Mononuclear cell (primary cell): ENCODE data around the gene ZRANB3. TPM values are rescaled to one million over a fixed set of nuclear protein-coding genes. Genes with fewer than 3 reads are reported as not detected.
"Not testable (repeated sequence)": the region's sequence is repeated elsewhere in the genome, so short reads cannot be mapped to it uniquely, and the experiment has no call there.

Experiments
- H3K27me3 ChIP-seq: 2 replicates; pipeline ENCODE4 v1.6.0; 2011; ENCODE audit warnings: low read length, control low read depth; ENCODE audit not compliant: insufficient read depth
- H3K4me1 ChIP-seq: 2 replicates; pipeline ENCODE4 v1.5.1; 2011; ENCODE audit warnings: mild to moderate bottlenecking, low read length, control low read depth; ENCODE audit not compliant: insufficient read depth
- H3K4me3 ChIP-seq: 2 replicates; pipeline ENCODE4 v1.5.1; 2011; ENCODE audit warnings: mild to moderate bottlenecking, low read length, moderate library complexity
- H3K9me3 ChIP-seq: 2 replicates; pipeline ENCODE4 v1.5.1; 2011; ENCODE audit warnings: low read depth, mild to moderate bottlenecking, control low read depth, low read length
- total RNA-seq: library from RNA; depleted of rRNA; stranded (reverse); fragments of >200 nt; gene quantifications from one replicate; pipeline ENCODE4 v1.2.3, GENCODE V29; 2012

Gene ZRANB3
- total RNA-seq, 1 donor, result 3.5 TPM

DNA sequence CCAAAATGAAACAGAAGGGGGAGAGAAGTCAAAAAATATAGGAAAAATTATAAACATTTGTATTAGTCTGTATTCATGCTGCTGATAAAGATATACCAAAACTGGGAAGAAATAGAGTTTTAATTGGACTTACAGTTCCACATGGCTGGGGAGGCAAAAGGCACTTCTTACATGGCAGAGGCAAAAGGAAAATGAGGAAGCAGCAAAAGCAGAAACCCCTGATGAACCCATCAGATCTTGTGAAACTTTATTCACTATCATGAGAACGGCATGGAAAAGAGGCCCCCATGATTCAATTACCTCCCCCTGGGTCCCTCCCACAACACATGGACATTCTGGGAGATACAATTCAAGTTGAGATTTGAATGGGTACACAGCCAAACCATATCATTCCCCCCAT lies 79.1 kb downstream of the ZRANB3 start:
- H3K9me3 ChIP-seq, result no peaks in the 10 kb centered on the region
- H3K4me1 ChIP-seq, result no peaks in the 10 kb centered on the region
- H3K27me3 ChIP-seq, result no peaks in the 10 kb centered on the region
- H3K4me3 ChIP-seq, result no peak overlapping the region

GRCh38 chr2:135443013-135443412 lies 88.0 kb downstream of the ZRANB3 start:
- not testable (repeated sequence) for H3K9me3 ChIP-seq, H3K27me3 ChIP-seq, H3K4me3 ChIP-seq, H3K4me1 ChIP-seq

DNA sequence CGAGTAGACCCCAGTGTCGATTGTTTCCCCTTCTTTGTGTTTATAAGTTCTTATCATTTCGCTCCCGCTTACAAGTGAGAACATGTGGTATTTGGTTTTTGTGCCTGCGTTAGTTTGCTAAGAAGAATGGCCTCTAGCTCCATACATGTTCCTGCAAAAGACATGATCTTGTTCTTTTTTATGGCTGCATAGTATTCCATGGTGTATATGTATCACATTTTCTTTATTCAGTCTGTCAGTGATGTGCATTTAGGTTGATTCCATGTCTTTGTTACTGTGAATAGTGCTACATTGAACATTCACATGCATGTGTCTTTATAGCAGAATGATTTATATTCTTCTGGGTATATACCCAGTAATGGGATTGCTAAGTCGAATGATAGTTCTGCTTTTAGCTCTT lies 95.9 kb downstream of the ZRANB3 start:
- H3K27me3 ChIP-seq, H3K4me1 ChIP-seq, H3K4me3 ChIP-seq, H3K9me3 ChIP-seq: not testable (repeated sequence)

GRCh38 chr2:135424849-135425248 lies 106.2 kb downstream of the ZRANB3 start:
- Histone ChIP-seq H3K4me3 (no peak overlapping the region), H3K27me3 (no peaks in the 10 kb centered on the region)

DNA sequence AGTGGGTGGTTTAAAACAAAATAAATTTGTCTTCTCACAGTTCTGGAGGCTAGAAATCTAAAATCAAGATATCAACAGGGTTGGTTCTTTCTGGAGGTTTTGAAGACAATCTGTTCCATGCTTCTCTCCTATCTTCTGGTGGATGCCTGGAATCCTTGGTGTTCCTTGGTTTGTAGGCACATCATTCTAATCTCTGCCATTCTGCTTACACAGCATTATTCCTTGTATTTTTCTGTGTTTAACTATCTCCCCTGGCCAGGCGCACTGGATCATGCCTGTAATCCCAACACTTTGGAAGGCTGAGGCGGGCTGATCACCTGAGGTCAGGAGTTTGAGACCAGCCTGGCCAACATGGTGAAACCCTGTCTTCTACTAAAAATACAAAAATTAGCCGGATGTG lies 108.1 kb downstream of the ZRANB3 start:
- no peak overlapping the region for H3K4me3 ChIP-seq
- peaks cover 8% of the 10 kb centered on the region for H3K9me3 ChIP-seq
- H3K27me3 ChIP-seq, result no peaks in the 10 kb centered on the region

More at GRCh38 chr2:135424849-135425248, 106.2 kb downstream of the ZRANB3 start:
- Histone ChIP-seq H3K4me1 (no peaks in the 10 kb centered on the region), H3K9me3 (peaks cover 8% of the 10 kb centered on the region)

GRCh38 chr2:135411646-135412045 lies 119.4 kb downstream of the ZRANB3 start:
- H3K4me1 ChIP-seq, result no peaks in the 10 kb centered on the region
- H3K27me3 ChIP-seq, result no peaks in the 10 kb centered on the region
- H3K9me3 ChIP-seq, result no peaks in the 10 kb centered on the region
- no peak overlapping the region for H3K4me3 ChIP-seq

More for the DNA sequence above, 108.1 kb downstream of the ZRANB3 start:
- no peaks in the 10 kb centered on the region for H3K4me1 ChIP-seq

GRCh38 chr2:135409436-135409835 lies 121.6 kb downstream of the ZRANB3 start:
- Histone ChIP-seq H3K9me3 (no peaks in the 10 kb centered on the region), H3K27me3 (no peaks in the 10 kb centered on the region), H3K4me3 (no peak overlapping the region), H3K4me1 (no peaks in the 10 kb centered on the region)

GRCh38 chr2:135396259-135396658 lies 134.8 kb downstream of the ZRANB3 start:
- not testable (repeated sequence) for H3K4me3 ChIP-seq, H3K27me3 ChIP-seq, H3K4me1 ChIP-seq, H3K9me3 ChIP-seq

- no peaks in the 10 kb centered on the region for H3K9me3 ChIP-seq
These were observed 144.0 kb downstream of the ZRANB3 start for GRCh38 chr2:135386993-135387392.

DNA sequence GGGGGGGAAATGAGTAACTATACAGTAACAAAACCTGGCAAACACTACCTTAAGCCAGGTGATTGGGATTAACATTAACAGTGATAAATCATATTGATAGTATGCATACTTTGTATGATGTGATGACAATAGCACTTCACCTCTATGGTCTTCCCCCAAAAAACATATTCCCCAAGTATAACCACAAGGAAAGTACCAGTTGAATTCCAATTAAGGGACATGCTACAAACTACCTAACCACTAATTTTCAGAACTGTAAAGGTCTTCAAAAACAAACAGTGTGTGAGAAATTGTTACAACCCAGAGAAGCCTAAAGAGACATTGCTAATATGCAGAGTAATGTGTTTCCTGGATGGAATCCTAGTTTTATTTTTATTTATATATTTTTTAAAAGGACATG lies 152.4 kb downstream of the ZRANB3 start:
- H3K4me3 ChIP-seq, result no peak overlapping the region
- H3K4me1 ChIP-seq, result no peaks in the 10 kb centered on the region
- H3K27me3 ChIP-seq, result no peaks in the 10 kb centered on the region
- H3K9me3 ChIP-seq, result no peaks in the 10 kb centered on the region

More at GRCh38 chr2:135386993-135387392, 144.0 kb downstream of the ZRANB3 start:
- Histone ChIP-seq H3K27me3 (no peaks in the 10 kb centered on the region), H3K4me3 (no peak overlapping the region), H3K4me1 (no peaks in the 10 kb centered on the region)

- no peaks in the 10 kb centered on the region for H3K27me3 ChIP-seq
- no peak overlapping the region for H3K4me3 ChIP-seq
- no peaks in the 10 kb centered on the region for H3K4me1 ChIP-seq
- no peaks in the 10 kb centered on the region for H3K9me3 ChIP-seq
These were observed 157.3 kb downstream of the ZRANB3 start for GRCh38 chr2:135373702-135374101.

GRCh38 chr2:135349941-135350340 lies 181.1 kb downstream of the ZRANB3 start:
- no peaks in the 10 kb centered on the region for H3K27me3 ChIP-seq
- peaks cover 24% of the 10 kb centered on the region for H3K9me3 ChIP-seq
- no peak overlapping the region for H3K4me3 ChIP-seq
- H3K4me1 ChIP-seq, result no peaks in the 10 kb centered on the region

- H3K27me3 ChIP-seq, H3K4me3 ChIP-seq, H3K4me1 ChIP-seq: not testable (repeated sequence)
- peaks cover 24% of the 10 kb centered on the region for H3K9me3 ChIP-seq
These were observed 182.8 kb downstream of the ZRANB3 start for GRCh38 chr2:135348096-135348704.

DNA sequence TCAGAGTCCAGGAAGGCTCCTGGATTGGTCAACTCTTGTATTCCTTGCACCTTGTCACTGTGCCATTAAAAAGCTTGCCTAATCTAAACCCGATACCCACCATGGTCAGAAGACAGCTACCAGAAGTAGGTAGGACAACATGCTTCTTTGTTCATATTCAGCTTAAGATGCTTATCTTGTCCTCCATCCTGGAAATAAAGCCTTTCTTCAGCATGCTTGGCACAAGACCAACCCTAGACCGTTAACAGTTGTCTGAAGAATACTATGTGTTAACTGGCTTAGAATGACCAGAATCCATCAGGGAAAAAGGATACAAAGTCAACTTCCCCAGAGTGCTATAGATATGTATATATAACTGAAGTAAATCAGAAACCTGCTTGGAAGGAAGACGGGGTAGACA lies 193.9 kb downstream of the ZRANB3 start:
- Histone ChIP-seq H3K9me3 (no peaks in the 10 kb centered on the region), H3K4me1 (no peaks in the 10 kb centered on the region)

GRCh38 chr2:135335256-135335655 lies 195.8 kb downstream of the ZRANB3 start:
- H3K9me3 ChIP-seq, result no peaks in the 10 kb centered on the region
- no peaks in the 10 kb centered on the region for H3K4me1 ChIP-seq
- no peaks in the 10 kb centered on the region for H3K27me3 ChIP-seq
- H3K4me3 ChIP-seq, result no peak overlapping the region

More for the DNA sequence above, 193.9 kb downstream of the ZRANB3 start:
- H3K4me3 ChIP-seq, result no peak overlapping the region
- no peaks in the 10 kb centered on the region for H3K27me3 ChIP-seq

GRCh38 chr2:135327146-135327545 lies 203.9 kb downstream of the ZRANB3 start:
- Histone ChIP-seq H3K4me1 (no peaks in the 10 kb centered on the region), H3K4me3 (no peak overlapping the region), H3K9me3 (no peaks in the 10 kb centered on the region), H3K27me3 (no peaks in the 10 kb centered on the region)
